A549 treated with Hydrocortisone at 1 μM for 4 hours (cell line): Measurements from ENCODE around the gene RORB. TPM values are rescaled to one million over a fixed set of nuclear protein-coding genes. Genes with fewer than 3 reads are reported as not detected.

ENCODE experiments used
- total RNA-seq: library from RNA; stranded (reverse); fragments of 200-300 nt; extraction: Qiagen RNA extraction; gene quantifications from 5 replicates; pipeline ENCODE4 v1.2.3, GENCODE V29; 2022

RORB gene
- total RNA-seq, result 0.02 TPM in 1 of 5 replicates, not detected in the others

GRCh38 chr9:74496819-74497747, at the start of gene RORB:
Gene RORB (plus strand): TSS chr9:74497335. CDS start chr9:74497977, 642 bp downstream.

